GM19328 (cell line): ENCODE data around the gene OMP.

Source experiments
- ATAC-seq: cut with Tn5 transposase; IDR thresholded peaks from one replicate; pipeline ENCODE4 v1.9.1; 2021; ENCODE audit warnings: mild to moderate bottlenecking, moderate library complexity; ENCODE audit not compliant: unreplicated experiment

The OMP gene

GRCh38 chr11:77101043-77101537 lies 1.6 kb upstream of the OMP start:
- no peak for ATAC-seq

GRCh38 chr11:77103319-77103718 lies 679 bp downstream of the OMP start:
- no peak for ATAC-seq

DNA sequence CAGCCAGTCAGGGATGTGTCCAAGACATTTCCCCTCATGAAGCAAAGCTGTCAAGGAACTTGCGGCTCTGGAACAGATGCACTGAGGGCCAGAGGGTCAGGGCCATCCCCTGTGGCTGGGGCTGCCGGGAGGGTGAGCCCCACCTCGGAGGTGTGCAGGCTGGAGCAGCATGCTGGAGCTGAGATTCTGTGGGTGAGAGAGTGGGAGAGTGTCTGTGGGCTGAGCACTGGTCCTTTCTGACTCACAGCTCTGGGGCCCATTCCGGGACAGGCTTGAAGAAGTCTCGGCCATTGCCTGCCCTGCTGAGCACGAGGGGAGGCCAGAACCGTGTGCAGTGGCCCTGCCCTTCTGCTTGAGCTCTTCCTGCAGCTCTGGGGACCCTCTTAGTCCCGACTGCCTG lies 2.1 kb downstream of the OMP start:
- ATAC-seq = no peak

GRCh38 chr11:77106321-77106720 lies 3.7 kb downstream of the OMP start:
- no peak for ATAC-seq

GRCh38 chr11:77106759-77107158 lies 4.1 kb downstream of the OMP start:
- ATAC-seq = no peak

DNA sequence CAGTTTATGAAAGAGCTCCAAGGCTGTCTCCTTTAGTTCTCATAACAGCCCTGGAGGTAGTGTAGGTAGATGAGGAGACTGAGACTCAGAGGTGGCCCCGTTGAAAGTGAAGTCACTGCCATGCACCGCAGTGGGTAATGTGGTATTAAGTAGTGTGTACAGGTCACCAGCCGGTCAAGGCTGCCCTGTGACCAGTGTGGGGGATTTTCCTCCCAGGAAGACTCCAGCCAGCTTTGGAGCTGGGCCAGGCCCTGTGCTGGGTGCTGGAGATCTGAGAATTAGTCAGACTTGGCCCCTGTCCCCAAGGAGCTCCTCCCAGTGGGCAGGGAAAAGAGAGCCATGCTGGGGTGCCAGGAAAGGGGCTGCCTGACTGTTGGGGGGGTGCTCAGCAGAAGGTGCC lies 5.3 kb downstream of the OMP start:
- no peak for ATAC-seq

DNA sequence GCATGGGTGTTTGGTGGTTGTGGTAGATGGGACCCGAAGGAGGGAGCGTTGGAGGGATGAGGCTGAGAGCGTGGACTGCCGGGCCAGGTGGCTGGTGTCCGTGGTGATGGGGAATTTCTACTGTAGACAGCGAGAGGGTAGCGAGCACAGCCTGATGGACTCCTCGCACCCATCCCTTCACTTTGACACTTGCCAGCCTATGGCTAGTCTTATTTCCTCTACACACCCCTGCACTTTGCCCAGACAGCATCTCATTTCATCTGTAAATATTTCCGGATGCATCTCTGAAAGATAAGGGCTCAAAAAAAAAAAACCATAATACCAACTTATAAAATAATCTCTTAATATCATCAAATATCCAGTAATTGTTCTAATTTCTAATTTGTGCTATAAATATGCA lies 5.8 kb downstream of the OMP start:
- no peak for ATAC-seq

DNA sequence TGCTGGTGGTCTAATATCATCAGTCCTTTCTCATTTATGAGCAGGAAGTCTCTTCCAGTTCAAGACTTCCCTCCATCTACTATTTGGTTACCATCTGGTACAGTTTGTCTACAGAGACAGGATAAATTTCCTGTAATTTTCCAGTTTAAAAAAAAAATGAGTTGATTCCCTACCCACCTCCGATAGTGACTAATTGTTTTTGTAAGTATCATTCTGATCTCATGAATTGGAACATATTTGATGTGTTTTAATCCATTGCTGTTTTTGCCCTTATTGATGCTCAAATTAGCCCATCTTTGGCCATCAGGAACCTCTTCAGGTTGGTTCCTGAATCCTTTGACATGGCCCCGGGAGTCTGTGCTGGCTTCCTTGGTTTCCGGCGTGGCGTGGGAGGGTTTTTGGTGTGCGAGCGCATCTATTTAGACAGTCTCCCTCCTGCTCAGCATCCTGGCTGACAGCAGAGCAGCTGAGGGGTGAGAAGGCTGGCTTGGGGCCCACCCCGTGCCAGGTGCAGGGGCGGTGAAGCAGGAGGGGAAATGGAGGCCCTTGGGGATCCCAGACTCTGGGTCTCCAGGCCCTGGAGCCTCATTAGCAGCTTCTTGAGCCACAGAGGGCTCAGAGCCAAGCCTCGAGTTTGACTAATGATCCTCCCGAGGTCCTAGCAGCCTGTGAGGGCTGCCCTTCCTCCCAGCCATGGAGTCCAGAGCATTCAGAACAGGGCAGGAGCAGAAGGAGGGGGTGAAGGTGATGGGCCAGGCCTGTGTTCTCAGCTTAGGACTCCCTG lies 6.8 kb downstream of the OMP start:
- no peak for ATAC-seq

- ATAC-seq = no peak
Measured at GRCh38 chr11:77110836-77111235, 8.2 kb downstream of the OMP start.

- no peak for ATAC-seq
Measured at GRCh38 chr11:77111277-77111676, 8.6 kb downstream of the OMP start.

DNA sequence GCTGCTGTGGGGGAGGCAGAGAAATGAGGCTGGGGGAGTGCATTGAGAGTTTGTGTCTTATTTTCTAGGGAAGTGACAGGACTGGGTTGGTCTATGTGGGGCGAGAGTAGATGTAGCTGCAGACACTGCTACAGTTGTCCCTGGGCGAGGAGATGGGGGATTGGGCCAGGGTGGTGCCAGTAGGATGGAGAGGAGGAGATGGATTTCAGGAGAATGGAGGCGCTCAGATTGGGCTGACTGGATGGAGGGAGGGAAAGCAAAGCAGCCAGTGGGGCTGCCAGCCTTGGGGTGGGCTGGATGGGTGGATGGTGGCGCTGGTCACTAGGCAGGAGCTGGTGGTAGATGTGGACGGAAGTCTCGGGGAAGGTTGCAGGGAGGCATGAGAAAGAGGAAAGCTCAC lies 9.3 kb downstream of the OMP start:
- ATAC-seq = no peak

GRCh38 chr11:77112641-77113381 lies 10.2 kb downstream of the OMP start:
- no peak for ATAC-seq

DNA sequence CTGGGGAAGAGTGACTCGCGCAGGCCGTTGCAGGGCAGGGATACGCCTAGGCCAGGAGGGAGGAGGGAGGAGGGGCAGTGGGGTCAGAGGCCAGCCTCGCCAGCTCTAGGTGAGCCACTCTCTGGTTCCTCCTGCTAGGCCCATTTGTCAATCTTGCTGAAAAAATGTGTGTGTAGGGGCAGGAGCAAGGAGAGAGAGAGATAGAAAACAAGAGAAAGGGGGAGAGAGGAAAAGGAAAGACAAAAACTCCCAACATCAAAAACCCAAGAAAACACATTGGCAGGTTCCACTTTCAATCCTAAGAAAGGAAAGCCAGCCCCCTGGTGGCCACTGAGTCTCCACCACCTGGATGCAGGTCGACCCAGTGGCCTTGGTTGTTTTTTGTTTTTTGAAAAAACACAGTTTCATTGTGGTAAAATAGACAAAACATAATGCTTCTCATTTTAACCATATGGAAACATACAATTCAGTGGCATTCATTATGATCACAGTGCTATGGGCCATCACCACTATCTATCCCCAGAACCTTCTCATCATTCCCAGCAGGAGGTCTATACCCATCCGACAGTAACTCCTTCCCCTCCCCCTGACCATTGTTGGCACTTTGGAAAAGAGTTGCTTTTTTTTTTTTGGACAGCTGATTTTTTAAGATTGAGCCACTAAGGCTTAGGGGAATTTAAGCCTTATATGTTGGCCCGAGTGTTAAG lies 10.9 kb downstream of the OMP start:
- no peak for ATAC-seq

GRCh38 chr11:77114089-77114463 lies 11.4 kb downstream of the OMP start:
- no peak for ATAC-seq

GRCh38 chr11:77115181-77115611 lies 12.6 kb downstream of the OMP start:
- ATAC-seq = no peak

GRCh38 chr11:77115956-77116355 lies 13.3 kb downstream of the OMP start:
- ATAC-seq = no peak

DNA sequence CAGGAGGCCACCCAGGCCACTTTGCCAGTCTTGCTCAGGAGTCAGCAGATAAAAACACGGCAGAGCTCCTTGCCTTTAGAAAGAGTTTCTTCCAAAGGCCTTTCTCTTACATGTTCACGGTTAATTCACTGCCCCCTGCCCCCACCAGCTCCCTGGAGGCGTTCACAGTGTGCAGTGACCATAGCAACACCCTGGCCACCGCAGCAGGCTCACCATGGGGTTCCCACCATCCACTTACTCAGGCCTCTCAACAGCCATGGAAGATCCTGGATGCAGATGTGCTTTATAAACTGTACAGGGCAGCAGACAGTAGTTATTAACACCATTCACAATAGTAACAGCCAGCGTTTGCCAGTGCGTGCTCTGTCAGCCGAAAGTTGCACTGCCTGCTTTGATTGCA lies 14.9 kb downstream of the OMP start:
- no peak for ATAC-seq

GRCh38 chr11:77118086-77118485 lies 15.4 kb downstream of the OMP start:
- ATAC-seq = no peak

- no peak for ATAC-seq
Measured at GRCh38 chr11:77118971-77119370, 16.3 kb downstream of the OMP start.

DNA sequence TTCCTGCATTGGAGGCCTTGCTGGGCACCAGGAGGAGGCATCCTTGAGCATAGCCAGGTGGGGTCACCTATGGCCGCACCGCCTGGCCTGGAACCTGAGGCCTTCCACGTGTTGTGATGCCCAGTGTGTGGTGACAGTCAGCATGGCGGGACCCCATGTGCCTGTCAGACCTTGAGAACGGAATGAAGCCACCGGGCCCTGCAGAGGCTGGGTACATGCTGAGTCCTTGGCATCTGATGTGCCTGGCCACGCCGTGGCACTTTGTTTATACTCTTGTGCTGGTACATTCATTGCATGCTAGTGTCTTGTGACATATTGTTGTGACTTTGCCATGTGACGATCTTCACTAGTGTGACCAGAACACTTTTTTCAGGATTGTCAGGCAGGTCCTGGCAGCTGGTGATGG lies 16.9 kb downstream of the OMP start:
- ATAC-seq = no peak

DNA sequence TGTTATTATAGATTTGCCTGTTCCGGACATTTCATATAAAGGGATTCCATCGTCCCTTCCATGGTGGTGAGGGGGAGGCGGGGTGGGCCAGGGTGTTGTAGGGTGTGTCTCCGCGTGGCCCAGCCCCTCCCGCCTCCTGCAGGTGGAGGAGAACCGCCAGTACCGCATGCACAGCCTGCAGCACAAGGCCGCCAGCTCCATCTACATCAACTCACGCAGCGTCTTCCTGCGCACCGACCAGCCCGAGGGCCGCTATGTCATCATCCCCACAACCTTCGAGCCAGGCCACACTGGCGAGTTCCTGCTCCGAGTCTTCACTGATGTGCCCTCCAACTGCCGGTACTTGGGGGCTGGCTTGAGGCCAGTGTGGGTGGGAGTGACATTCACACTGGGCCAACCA lies 17.9 kb downstream of the OMP start:
- no peak for ATAC-seq
